ENCODE measurements around the gene PCARE.

- TF ChIP-seq CREB1 (IDR thresholded peaks at IDR 0.05; ENCODE audit: low read depth) (no peak), ZBTB7A (IDR thresholded peaks at IDR 0.05; ENCODE audit: low read depth) (no peak), FOXM1 (IDR thresholded peaks at IDR 0.05; ENCODE audit: borderline replicate concordance, low read depth) (no peak), MAX (IDR thresholded peaks at IDR 0.05) (no peak), RAD21 (IDR thresholded peaks at IDR 0.05; ENCODE audit: low read depth) (no peak), CEBPB (IDR thresholded peaks at IDR 0.05) (no peak), REST (IDR thresholded peaks at IDR 0.05; ENCODE audit: low read depth) (no peak), TAF1 (IDR thresholded peaks at IDR 0.05; ENCODE audit: low read depth) (no peak), EP300 (IDR thresholded peaks at IDR 0.05; ENCODE audit: borderline replicate concordance) (no peak), YY1 (IDR thresholded peaks at IDR 0.05; ENCODE audit: low read depth) (no peak), NFIC (IDR thresholded peaks at IDR 0.05) (no peak), TEAD4 (IDR thresholded peaks at IDR 0.05) (no peak), EGR1 (IDR thresholded peaks at IDR 0.05) (no peak), TCF12 (IDR thresholded peaks at IDR 0.05; ENCODE audit: low read depth) (no peak)
Measured at GRCh38 chr2:29072251-29072650, 2.1 kb downstream of the PCARE start.

Data from Ishikawa (cell line).